Natural killer cell (primary cell): ENCODE data around the gene THAP5. TPM values are rescaled to one million over a fixed set of nuclear protein-coding genes. Genes with fewer than 3 reads are reported as not detected.
A peak's percentile ranks its signal among the peaks of the same experiment; 100 is the strongest.
"Not testable (repeated sequence)": the region's sequence is repeated elsewhere in the genome, so short reads cannot be mapped to it uniquely, and the experiment has no call there.

Experiments used
- ATAC-seq, 3 donors: fragments of 150-1000 bp in 2 of 3; fragments of 200-7000 bp in 1 of 3; cut with Tn5 transposase; 1 replicate in 1 of 3; 2 replicates in 2 of 3; pipeline ENCODE4 v1.10.0; 2021; ENCODE audit warnings: mild to moderate bottlenecking in 2 of 3, moderate library complexity in 2 of 3
- DNase-seq, 2 donors: peaks; one replicate each; pipeline versions ENCODE4 v3.0.0 to v3.0.0-alpha.2; 2013 to 2021; ENCODE audit warnings: mixed read lengths in 1 of 2
- H3K27ac ChIP-seq: one replicate; pipeline ENCODE4 v1.5.1; 2013; ENCODE audit warnings: mild to moderate bottlenecking, low read length
- H3K27me3 ChIP-seq: one replicate; pipeline ENCODE4 v1.6.1; 2013; ENCODE audit warnings: low read length; ENCODE audit not compliant: control insufficient read depth, insufficient read depth
- H3K36me3 ChIP-seq: one replicate; pipeline ENCODE4 v1.6.1; 2013; ENCODE audit warnings: low read length; ENCODE audit not compliant: control insufficient read depth, insufficient read depth
- H3K4me1 ChIP-seq: one replicate; pipeline ENCODE4 v1.6.1; 2013; ENCODE audit warnings: low read length; ENCODE audit not compliant: control insufficient read depth, insufficient read depth
- H3K4me3 ChIP-seq: one replicate; pipeline ENCODE4 v1.5.1; 2013; ENCODE audit warnings: low read length
- H3K9me3 ChIP-seq: one replicate; pipeline ENCODE4 v1.6.1; 2013; ENCODE audit warnings: low read length; ENCODE audit not compliant: control insufficient read depth, insufficient read depth
- H3K27ac Mint-ChIP-seq, 2 donors: one replicate each; pipeline ENCODE4 v1.8.0; 2022; ENCODE audit warnings: mild to moderate bottlenecking in 2 of 2, mixed read lengths in 2 of 2, moderate library complexity in 1 of 2
- H3K27me3 Mint-ChIP-seq, 2 donors: one replicate each; pipeline ENCODE4 v1.8.0; 2022; ENCODE audit warnings: low read depth in 2 of 2, mixed read lengths in 2 of 2
- H3K36me3 Mint-ChIP-seq: one replicate; pipeline ENCODE4 v1.8.0; 2022; ENCODE audit warnings: mixed read lengths
- H3K4me1 Mint-ChIP-seq, 2 donors: one replicate each; pipeline ENCODE4 v1.8.0; 2022; ENCODE audit warnings: mixed read lengths in 2 of 2
- H3K4me3 Mint-ChIP-seq: one replicate; pipeline ENCODE4 v1.8.0; 2022; ENCODE audit warnings: mild to moderate bottlenecking, moderate library complexity, mixed read lengths
- H3K9me3 Mint-ChIP-seq, 2 donors: one replicate each; pipeline ENCODE4 v1.8.0; 2022; ENCODE audit warnings: mixed read lengths in 2 of 2
- WGBS: methylation state at CpG from one replicate; pipeline ENCODE4 v1.1.7; 2013; ENCODE audit warnings: missing lambda C conversion rate; ENCODE audit not compliant: insufficient coverage; 5-methylcytosine and 5-hydroxymethylcytosine counted together
- intact Hi-C: fragments of 100-400 bp; cut with micrococcal nuclease; formaldehyde crosslinking; loops from one replicate; pipeline ENCODE4 v1.14.2; 2022
- total RNA-seq, 4 donors: library from RNA; stranded (reverse); fragments of 120-200 nt in 1 of 4; gene quantifications; one replicate each; pipeline versions ENCODE4 v1.2.3 to v1.2.4, GENCODE V29; 2013 to 2022
- TF ChIP-seq, protein P1 (sequence below): fragments of 200-600 bp; IDR thresholded peaks from one replicate; pipeline ENCODE4 v1.8.0; 2022; ENCODE audit warnings: antibody characterized with exemption

THAP5 gene
- total RNA-seq, 3 donors from 2014 or later (not counting 1 experiment from before 2014, with no cell fraction given): 13.8 to 21.0 (median 19.1) TPM

DNA sequence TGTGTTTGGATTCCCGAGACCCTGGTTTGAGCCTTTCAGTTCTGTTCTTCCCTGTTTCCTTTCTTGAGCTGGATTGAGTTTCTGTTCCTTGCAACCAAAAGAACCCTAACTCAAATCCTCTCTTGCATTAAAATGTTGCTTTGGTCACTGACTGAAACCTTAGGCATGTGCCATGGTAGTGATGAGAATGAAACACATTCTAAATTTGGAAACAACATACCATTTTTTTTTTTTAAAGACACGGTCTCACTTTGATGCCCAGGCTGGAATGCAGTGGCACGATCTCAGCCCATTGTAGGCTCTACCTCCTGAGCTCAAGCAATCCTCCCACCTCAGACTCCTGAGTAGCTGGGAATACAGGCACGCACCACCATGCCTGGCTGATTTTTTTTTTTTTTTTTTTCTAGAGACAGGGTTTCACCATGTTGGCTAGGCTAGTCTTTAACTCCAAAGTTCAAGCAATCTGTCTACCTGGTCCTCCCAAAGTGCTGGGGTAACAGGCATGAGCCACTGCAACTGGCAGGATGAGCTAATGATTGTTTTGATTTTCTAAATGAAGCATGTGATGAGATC, 8.4 kb downstream of the THAP5 start:
- H3K9me3 ChIP-seq: peaks cover 14% of the 10 kb centered on the region
- no peaks in the 10 kb centered on the region for H3K27me3 ChIP-seq
- H3K4me1 ChIP-seq: no peaks in the 10 kb centered on the region
- no peaks in the 10 kb centered on the region for H3K27me3 Mint-ChIP-seq
- peaks cover 11% of the 10 kb centered on the region for H3K36me3 Mint-ChIP-seq
- peaks cover 9% of the 10 kb centered on the region for H3K36me3 ChIP-seq
- peaks cover 7 to 8% of the 10 kb centered on the region in 2 donors for H3K9me3 Mint-ChIP-seq
- intact Hi-C loops: no loop called here
- H3K4me3 ChIP-seq: no peak overlapping the region
- no peak overlapping the region for H3K27ac ChIP-seq
- DNase-seq (no peak), ATAC-seq (no peak)
- 92% methylated on average over 4 of the region's 4 CpGs for WGBS
- TF ChIP-seq, protein P1, sequence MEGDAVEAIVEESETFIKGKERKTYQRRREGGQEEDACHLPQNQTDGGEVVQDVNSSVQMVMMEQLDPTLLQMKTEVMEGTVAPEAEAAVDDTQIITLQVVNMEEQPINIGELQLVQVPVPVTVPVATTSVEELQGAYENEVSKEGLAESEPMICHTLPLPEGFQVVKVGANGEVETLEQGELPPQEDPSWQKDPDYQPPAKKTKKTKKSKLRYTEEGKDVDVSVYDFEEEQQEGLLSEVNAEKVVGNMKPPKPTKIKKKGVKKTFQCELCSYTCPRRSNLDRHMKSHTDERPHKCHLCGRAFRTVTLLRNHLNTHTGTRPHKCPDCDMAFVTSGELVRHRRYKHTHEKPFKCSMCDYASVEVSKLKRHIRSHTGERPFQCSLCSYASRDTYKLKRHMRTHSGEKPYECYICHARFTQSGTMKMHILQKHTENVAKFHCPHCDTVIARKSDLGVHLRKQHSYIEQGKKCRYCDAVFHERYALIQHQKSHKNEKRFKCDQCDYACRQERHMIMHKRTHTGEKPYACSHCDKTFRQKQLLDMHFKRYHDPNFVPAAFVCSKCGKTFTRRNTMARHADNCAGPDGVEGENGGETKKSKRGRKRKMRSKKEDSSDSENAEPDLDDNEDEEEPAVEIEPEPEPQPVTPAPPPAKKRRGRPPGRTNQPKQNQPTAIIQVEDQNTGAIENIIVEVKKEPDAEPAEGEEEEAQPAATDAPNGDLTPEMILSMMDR: no peak
- peaks cover 10 to 17% of the 10 kb centered on the region in 2 donors for H3K4me1 Mint-ChIP-seq
- H3K4me3 Mint-ChIP-seq: no peak overlapping the region
- peak overlapping the region in 1 of 2 donors; percentile 79 for H3K27ac Mint-ChIP-seq

DNA sequence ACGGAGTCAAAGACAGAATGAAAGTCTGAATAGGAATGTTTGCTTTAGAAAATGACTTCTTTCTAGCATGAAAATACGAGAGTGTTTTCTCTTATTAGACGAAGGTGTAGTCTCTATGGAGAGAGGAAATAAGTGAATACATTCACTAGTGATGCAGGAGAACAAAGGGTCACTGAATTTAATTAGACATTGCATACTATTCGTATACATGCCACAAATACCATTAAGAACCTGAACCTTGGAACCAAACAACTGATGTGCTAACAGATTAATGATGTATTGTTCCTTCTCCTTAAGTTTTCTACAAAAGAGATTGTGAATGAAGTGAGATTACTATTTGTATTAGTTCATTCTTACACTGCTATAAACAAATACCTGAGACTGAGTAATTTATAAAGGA, 10.3 kb downstream of the THAP5 start:
- no peak for DNase-seq
- H3K4me3 ChIP-seq: no peak overlapping the region
- Mint-ChIP-seq H3K36me3 (peaks cover 11% of the 10 kb centered on the region), H3K27me3 (no peaks in the 10 kb centered on the region), H3K4me1 (peaks cover 5 to 11% of the 10 kb centered on the region in 2 donors), H3K4me3 (no peak overlapping the region), H3K9me3 (peaks cover 7 to 10% of the 10 kb centered on the region in 2 donors), H3K27ac (no peak overlapping the region)
- H3K4me1 ChIP-seq: no peaks in the 10 kb centered on the region
- H3K27me3 ChIP-seq: no peaks in the 10 kb centered on the region
- no peak overlapping the region for H3K27ac ChIP-seq
- TF ChIP-seq, protein P1: no peak
- H3K9me3 ChIP-seq: peaks cover 14% of the 10 kb centered on the region
- 100% methylated on average over 2 of the region's 4 CpGs for WGBS
- intact Hi-C loops: no loop called here
- peaks cover 2% of the 10 kb centered on the region for H3K36me3 ChIP-seq
- ATAC-seq: no peak

DNA sequence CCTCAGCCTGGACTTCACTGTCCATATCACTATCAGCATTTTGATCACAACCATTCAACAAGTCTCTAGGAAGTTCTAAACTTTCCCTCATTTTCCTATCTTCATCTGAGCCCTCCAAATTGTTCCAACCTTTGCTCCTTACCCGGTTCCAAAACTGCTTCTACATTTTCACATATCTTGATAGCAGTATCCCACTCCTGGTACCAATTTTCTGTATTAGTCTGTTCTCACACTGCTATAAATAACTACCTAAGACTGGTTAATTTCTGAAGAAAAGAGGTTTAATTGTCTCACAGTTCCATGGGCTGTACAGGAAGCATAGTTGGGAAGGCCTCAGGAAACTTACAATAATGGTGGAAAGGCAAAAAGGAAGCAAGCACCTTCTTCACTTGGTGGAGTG, 11.9 kb downstream of the THAP5 start:
- Histone ChIP-seq H3K4me1 (no peaks in the 10 kb centered on the region), H3K27me3 (no peaks in the 10 kb centered on the region), H3K9me3 (peaks cover 14% of the 10 kb centered on the region), H3K4me3 (no peak overlapping the region), H3K27ac (no peak overlapping the region), H3K36me3 (no peaks in the 10 kb centered on the region)
- H3K27ac Mint-ChIP-seq: no peak overlapping the region
- H3K9me3 Mint-ChIP-seq: peaks cover 7 to 10% of the 10 kb centered on the region in 2 donors
- H3K27me3 Mint-ChIP-seq: no peaks in the 10 kb centered on the region
- ATAC-seq (no peak), DNase-seq (no peak)
- WGBS: 100% methylated on average over 1 of the region's 1 CpG
- peaks cover 11% of the 10 kb centered on the region for H3K36me3 Mint-ChIP-seq
- peaks cover 5 to 11% of the 10 kb centered on the region in 2 donors for H3K4me1 Mint-ChIP-seq
- intact Hi-C loops: no loop called here
- TF ChIP-seq, protein P1: no peak
- no peak overlapping the region for H3K4me3 Mint-ChIP-seq

DNA sequence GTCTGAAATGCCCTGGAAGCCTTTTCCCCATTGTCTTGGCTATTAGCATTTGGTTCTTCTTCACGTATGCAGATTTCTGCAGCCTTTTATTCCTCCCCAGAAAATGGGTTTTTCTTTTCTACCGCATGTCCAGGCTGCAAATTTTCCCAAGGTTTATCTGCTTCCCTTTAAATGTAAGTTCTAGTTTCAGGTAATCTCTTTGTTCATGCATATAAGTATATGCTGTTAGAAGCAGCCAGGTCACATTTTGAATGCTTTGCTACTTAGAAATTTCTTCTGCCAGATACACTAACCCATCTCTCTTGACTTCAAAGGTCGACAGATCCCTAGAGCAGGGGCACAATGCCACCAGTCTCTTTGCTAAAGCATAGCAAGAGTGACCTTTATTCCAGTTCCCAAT, 12.3 kb downstream of the THAP5 start:
- Mint-ChIP-seq H3K9me3 (peaks cover 7 to 10% of the 10 kb centered on the region in 2 donors), H3K4me3 (no peak overlapping the region), H3K27ac (no peak overlapping the region), H3K36me3 (peaks cover 11% of the 10 kb centered on the region), H3K27me3 (no peaks in the 10 kb centered on the region), H3K4me1 (peaks cover 5 to 8% of the 10 kb centered on the region in 2 donors)
- TF ChIP-seq, protein P1: no peak
- Histone ChIP-seq H3K4me1 (no peaks in the 10 kb centered on the region), H3K27me3 (no peaks in the 10 kb centered on the region), H3K4me3 (no peak overlapping the region), H3K27ac (no peak overlapping the region), H3K9me3 (peaks cover 14% of the 10 kb centered on the region), H3K36me3 (no peaks in the 10 kb centered on the region)
- WGBS: 96% methylated on average over 2 of the region's 3 CpGs
- intact Hi-C loops: no loop called here
- ATAC-seq (no peak), DNase-seq (no peak)

- H3K9me3 Mint-ChIP-seq, H3K4me3 Mint-ChIP-seq, ATAC-seq, intact Hi-C loops, DNase-seq, H3K27me3 ChIP-seq, H3K4me1 ChIP-seq, H3K4me1 Mint-ChIP-seq, H3K27ac ChIP-seq, H3K4me3 ChIP-seq, H3K36me3 ChIP-seq, H3K27me3 Mint-ChIP-seq, H3K27ac Mint-ChIP-seq: not testable (repeated sequence)
- H3K9me3 ChIP-seq: peaks cover 14% of the 10 kb centered on the region
- H3K36me3 Mint-ChIP-seq: peaks cover 11% of the 10 kb centered on the region
Observed at GRCh38 chr7:108556665-108557064, 12.8 kb downstream of the THAP5 start.
